ENCODE measurements around the gene CUL3.
A peak's percentile ranks its signal among the peaks of the same experiment; 100 is the strongest.

Gene CUL3

DNA sequence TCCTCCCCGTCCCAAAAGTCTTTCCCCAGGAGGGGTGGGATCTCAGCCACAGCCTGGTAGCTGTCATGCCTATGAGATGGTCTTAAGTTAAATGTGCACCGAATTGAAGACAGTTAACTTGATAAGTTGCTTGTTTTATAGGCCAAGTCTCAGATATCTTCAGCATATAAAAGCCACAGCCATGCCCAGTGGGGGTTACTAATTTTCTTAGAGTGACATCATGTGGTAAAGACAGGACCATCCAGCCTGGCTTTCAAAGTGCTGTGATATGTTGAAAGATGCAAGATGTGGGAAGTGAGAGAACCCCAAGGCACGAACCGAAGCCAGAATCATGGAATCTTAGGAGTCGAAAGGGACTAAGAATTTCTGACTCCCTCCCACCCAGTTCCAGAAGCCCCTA lies 141.1 kb downstream of the CUL3 start:
- Histone ChIP-seq H3K79me1 (replicated peaks; ENCODE audit: low read length, poor library complexity, severe bottlenecking) (no peaks in the 10 kb centered on the region), H3K18ac (ENCODE audit: low read depth in 1 of 2, low read length in 2 of 2) (no peak overlapping the region), H4K91ac (ENCODE audit: low read length) (no peak overlapping the region), H3K4me3 (ENCODE audit: insufficient read depth in 1 of 2, low read depth in 1 of 2, low read length in 2 of 2) (no peak overlapping the region), H3K36me3 (ENCODE audit: control insufficient read depth in 1 of 2, insufficient read depth in 2 of 2, low read depth in 1 of 2, low read length in 2 of 2) (no peaks in the 10 kb centered on the region), H3K4me2 (ENCODE audit: low read length, poor library complexity, severe bottlenecking) (no peak overlapping the region), H2BK120ac (ENCODE audit: low read depth, low read length) (no peak overlapping the region), H2BK5ac (ENCODE audit: low read depth, low read length, poor library complexity, severe bottlenecking) (no peak overlapping the region), H2BK12ac (ENCODE audit: low read length in 2 of 2) (no peak overlapping the region), H3K4me1 (ENCODE audit: control insufficient read depth, insufficient read depth, low read depth, low read length) (no peaks in the 10 kb centered on the region), H3K9me3 (ENCODE audit: control insufficient read depth, low read length) (no peaks in the 10 kb centered on the region), H3K14ac (ENCODE audit: low read length in 2 of 2) (no peak overlapping the region), H3K9ac (ENCODE audit: low read length) (no peak overlapping the region), H2AFZ (ENCODE audit: low read depth, low read length) (no peak overlapping the region), H3K4ac (ENCODE audit: low read depth in 1 of 2, low read length in 2 of 2) (no peak overlapping the region), H3K27ac (ENCODE audit: low read length, poor library complexity, severe bottlenecking) (no peak overlapping the region), H2BK15ac (ENCODE audit: low read depth, poor library complexity, severe bottlenecking) (no peak overlapping the region), H2AK5ac (ENCODE audit: low read length, severe bottlenecking) (no peak overlapping the region), H4K8ac (ENCODE audit: low read length) (no peak overlapping the region), H3K23ac (ENCODE audit: low read length in 2 of 2) (no peak overlapping the region), H3K27me3 (ENCODE audit: control insufficient read depth in 1 of 2, insufficient read depth in 1 of 2, low read length in 2 of 2) (peaks cover 0 to 5% of the 10 kb centered on the region in 2 experiments)
- WGBS, result 94% methylated on average over 5 of the region's 5 CpGs
- no peak for DNase-seq

DNA sequence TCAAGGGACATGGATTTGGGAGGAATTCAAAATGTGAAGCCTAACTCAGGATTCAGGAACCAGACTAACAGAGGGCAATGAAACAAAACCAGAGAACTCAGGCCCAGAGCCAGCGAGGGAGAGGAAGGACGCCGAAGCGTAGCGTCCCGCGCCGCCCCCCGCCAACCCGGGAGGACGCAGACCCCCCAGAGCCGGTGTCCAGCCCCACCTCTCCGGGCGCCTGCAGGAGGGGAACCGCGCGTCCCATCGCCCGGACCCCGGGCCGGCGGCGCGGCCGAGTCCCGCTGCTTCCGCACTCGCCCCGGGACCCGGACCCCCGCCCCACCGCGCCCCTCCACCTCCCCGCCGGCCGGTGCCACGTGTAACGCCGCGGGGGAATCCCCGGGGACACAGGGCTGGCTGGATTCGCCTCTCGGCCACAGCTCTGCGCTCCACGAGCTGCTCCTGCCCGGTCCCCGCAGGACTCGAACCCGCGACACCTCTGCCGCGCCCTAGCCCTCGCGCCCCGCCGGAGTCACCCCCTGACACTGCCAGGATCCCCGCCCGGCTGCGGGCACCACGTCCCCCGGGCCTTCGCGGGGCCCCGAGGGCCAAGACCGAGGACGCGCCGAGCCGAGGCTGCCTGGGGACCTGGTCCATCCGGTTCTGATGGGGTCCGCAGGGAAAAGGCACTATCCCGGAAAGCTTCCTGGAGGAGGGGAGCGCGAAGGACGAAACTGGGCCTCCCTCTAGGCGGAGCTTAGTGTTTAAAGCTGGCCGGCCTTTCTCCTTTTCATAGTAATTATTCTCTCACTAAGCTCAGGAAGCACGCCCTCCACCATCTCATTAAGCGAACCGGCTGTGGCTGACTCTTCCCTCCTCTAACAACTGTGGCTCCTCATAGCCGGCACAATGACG lies 142.8 kb downstream of the CUL3 start:
- Histone ChIP-seq H3K27ac (ENCODE audit: low read length, poor library complexity, severe bottlenecking) (no peak overlapping the region), H3K27me3 (ENCODE audit: control insufficient read depth in 1 of 2, insufficient read depth in 1 of 2, low read length in 2 of 2) (peaks cover 0 to 9% of the 10 kb centered on the region in 2 experiments), H4K8ac (ENCODE audit: low read length) (no peak overlapping the region), H3K79me1 (replicated peaks; ENCODE audit: low read length, poor library complexity, severe bottlenecking) (no peaks in the 10 kb centered on the region), H2AK5ac (ENCODE audit: low read length, severe bottlenecking) (no peak overlapping the region), H3K4ac (ENCODE audit: low read depth in 1 of 2, low read length in 2 of 2) (no peak overlapping the region), H3K23ac (ENCODE audit: low read length in 2 of 2) (no peak overlapping the region), H2BK5ac (ENCODE audit: low read depth, low read length, poor library complexity, severe bottlenecking) (no peak overlapping the region), H3K14ac (ENCODE audit: low read length in 2 of 2) (no peak overlapping the region), H2BK120ac (ENCODE audit: low read depth, low read length) (no peak overlapping the region), H3K4me2 (ENCODE audit: low read length, poor library complexity, severe bottlenecking) (no peak overlapping the region), H3K36me3 (ENCODE audit: control insufficient read depth in 1 of 2, insufficient read depth in 2 of 2, low read depth in 1 of 2, low read length in 2 of 2) (no peaks in the 10 kb centered on the region), H2AFZ (ENCODE audit: low read depth, low read length) (no peak overlapping the region), H2BK15ac (ENCODE audit: low read depth, poor library complexity, severe bottlenecking) (no peak overlapping the region), H3K18ac (ENCODE audit: low read depth in 1 of 2, low read length in 2 of 2) (no peak overlapping the region), H3K9me3 (ENCODE audit: control insufficient read depth, low read length) (no peaks in the 10 kb centered on the region), H3K4me3 (ENCODE audit: insufficient read depth in 1 of 2, low read depth in 1 of 2, low read length in 2 of 2) (peak overlapping the region in 1 of 2 experiments; percentile 80), H3K9ac (ENCODE audit: low read length) (peak overlapping the region; percentile 88), H4K91ac (ENCODE audit: low read length) (no peak overlapping the region), H3K4me1 (ENCODE audit: control insufficient read depth, insufficient read depth, low read depth, low read length) (no peaks in the 10 kb centered on the region), H2BK12ac (ENCODE audit: low read length in 2 of 2) (no peak overlapping the region)
- no peak for DNase-seq
- 97% methylated on average over 54 of the region's 82 CpGs for WGBS

- Histone ChIP-seq H2BK5ac (ENCODE audit: low read depth, low read length, poor library complexity, severe bottlenecking) (no peak overlapping the region), H3K4me3 (ENCODE audit: insufficient read depth in 1 of 2, low read depth in 1 of 2, low read length in 2 of 2) (no peak overlapping the region), H3K79me1 (replicated peaks; ENCODE audit: low read length, poor library complexity, severe bottlenecking) (no peaks in the 10 kb centered on the region), H3K9me3 (ENCODE audit: control insufficient read depth, low read length) (no peaks in the 10 kb centered on the region), H3K27ac (ENCODE audit: low read length, poor library complexity, severe bottlenecking) (no peak overlapping the region), H3K18ac (ENCODE audit: low read depth in 1 of 2, low read length in 2 of 2) (no peak overlapping the region), H4K8ac (ENCODE audit: low read length) (no peak overlapping the region), H3K36me3 (ENCODE audit: control insufficient read depth in 1 of 2, insufficient read depth in 2 of 2, low read depth in 1 of 2, low read length in 2 of 2) (no peaks in the 10 kb centered on the region), H2AFZ (ENCODE audit: low read depth, low read length) (no peak overlapping the region), H2BK120ac (ENCODE audit: low read depth, low read length) (no peak overlapping the region), H2BK15ac (ENCODE audit: low read depth, poor library complexity, severe bottlenecking) (no peak overlapping the region), H3K27me3 (ENCODE audit: control insufficient read depth in 1 of 2, insufficient read depth in 1 of 2, low read length in 2 of 2) (peaks cover 0 to 13% of the 10 kb centered on the region in 2 experiments), H4K91ac (ENCODE audit: low read length) (no peak overlapping the region), H3K9ac (ENCODE audit: low read length) (no peak overlapping the region), H3K23ac (ENCODE audit: low read length in 2 of 2) (no peak overlapping the region), H3K4me2 (ENCODE audit: low read length, poor library complexity, severe bottlenecking) (no peak overlapping the region), H2AK5ac (ENCODE audit: low read length, severe bottlenecking) (no peak overlapping the region), H3K4me1 (ENCODE audit: control insufficient read depth, insufficient read depth, low read depth, low read length) (no peaks in the 10 kb centered on the region), H3K4ac (ENCODE audit: low read depth in 1 of 2, low read length in 2 of 2) (no peak overlapping the region), H2BK12ac (ENCODE audit: low read length in 2 of 2) (no peak overlapping the region), H3K14ac (ENCODE audit: low read length in 2 of 2) (no peak overlapping the region)
- no peak for DNase-seq
- WGBS, result 88% methylated on average over 4 of the region's 5 CpGs
Measured at GRCh38 chr2:224440988-224441387, 144.2 kb downstream of the CUL3 start.

DNA sequence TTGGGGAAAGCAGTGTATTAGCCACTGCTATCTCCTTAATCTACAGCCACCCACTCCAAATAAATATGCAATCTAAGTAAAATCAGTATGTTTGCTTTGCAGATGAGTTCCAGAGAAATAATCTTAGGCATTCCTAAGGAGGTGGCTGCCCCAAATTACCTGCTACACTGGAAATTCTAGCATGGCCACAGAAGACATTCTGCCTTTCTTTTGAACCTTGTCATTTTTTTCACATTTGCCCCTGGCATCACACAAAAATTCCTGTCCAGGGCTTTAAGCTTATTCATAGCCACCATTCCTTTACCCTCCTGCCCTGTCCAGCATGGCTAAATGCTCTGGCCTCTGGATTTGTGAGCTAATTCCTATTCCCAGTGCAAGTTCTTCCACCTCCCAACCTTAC lies 146.4 kb downstream of the CUL3 start:
- Histone ChIP-seq H3K27me3 (ENCODE audit: control insufficient read depth in 1 of 2, insufficient read depth in 1 of 2, low read length in 2 of 2) (peaks cover 0 to 11% of the 10 kb centered on the region in 2 experiments), H4K8ac (ENCODE audit: low read length) (no peak overlapping the region), H2BK5ac (ENCODE audit: low read depth, low read length, poor library complexity, severe bottlenecking) (no peak overlapping the region), H3K4ac (ENCODE audit: low read depth in 1 of 2, low read length in 2 of 2) (no peak overlapping the region), H3K18ac (ENCODE audit: low read depth in 1 of 2, low read length in 2 of 2) (no peak overlapping the region), H3K4me3 (ENCODE audit: insufficient read depth in 1 of 2, low read depth in 1 of 2, low read length in 2 of 2) (no peak overlapping the region), H2BK15ac (ENCODE audit: low read depth, poor library complexity, severe bottlenecking) (no peak overlapping the region), H2AFZ (ENCODE audit: low read depth, low read length) (no peak overlapping the region), H2BK12ac (ENCODE audit: low read length in 2 of 2) (no peak overlapping the region), H4K91ac (ENCODE audit: low read length) (no peak overlapping the region), H3K9ac (ENCODE audit: low read length) (no peak overlapping the region), H2BK120ac (ENCODE audit: low read depth, low read length) (no peak overlapping the region), H3K9me3 (ENCODE audit: control insufficient read depth, low read length) (no peaks in the 10 kb centered on the region), H3K4me2 (ENCODE audit: low read length, poor library complexity, severe bottlenecking) (no peak overlapping the region), H3K36me3 (ENCODE audit: control insufficient read depth in 1 of 2, insufficient read depth in 2 of 2, low read depth in 1 of 2, low read length in 2 of 2) (no peaks in the 10 kb centered on the region), H2AK5ac (ENCODE audit: low read length, severe bottlenecking) (no peak overlapping the region), H3K14ac (ENCODE audit: low read length in 2 of 2) (no peak overlapping the region), H3K4me1 (ENCODE audit: control insufficient read depth, insufficient read depth, low read depth, low read length) (no peaks in the 10 kb centered on the region), H3K79me1 (replicated peaks; ENCODE audit: low read length, poor library complexity, severe bottlenecking) (no peaks in the 10 kb centered on the region), H3K23ac (ENCODE audit: low read length in 2 of 2) (no peak overlapping the region), H3K27ac (ENCODE audit: low read length, poor library complexity, severe bottlenecking) (no peak overlapping the region)
- no peak for DNase-seq

Data from mesenchymal stem cell (in vitro differentiated cells and primary cell).